NCI-H510A treated with DMSO at 0.1 percent for 48 hours (cell line): ENCODE measurements around the gene TIMM13.
"Not testable (repeated sequence)": the region's sequence is repeated elsewhere in the genome, so short reads cannot be mapped to it uniquely, and the experiment has no call there.

Experiments
- DNase-seq: peaks from one replicate; lab custom pipeline; 2025; lab: John Stamatoyannopoulos, UW

TIMM13 gene

DNA sequence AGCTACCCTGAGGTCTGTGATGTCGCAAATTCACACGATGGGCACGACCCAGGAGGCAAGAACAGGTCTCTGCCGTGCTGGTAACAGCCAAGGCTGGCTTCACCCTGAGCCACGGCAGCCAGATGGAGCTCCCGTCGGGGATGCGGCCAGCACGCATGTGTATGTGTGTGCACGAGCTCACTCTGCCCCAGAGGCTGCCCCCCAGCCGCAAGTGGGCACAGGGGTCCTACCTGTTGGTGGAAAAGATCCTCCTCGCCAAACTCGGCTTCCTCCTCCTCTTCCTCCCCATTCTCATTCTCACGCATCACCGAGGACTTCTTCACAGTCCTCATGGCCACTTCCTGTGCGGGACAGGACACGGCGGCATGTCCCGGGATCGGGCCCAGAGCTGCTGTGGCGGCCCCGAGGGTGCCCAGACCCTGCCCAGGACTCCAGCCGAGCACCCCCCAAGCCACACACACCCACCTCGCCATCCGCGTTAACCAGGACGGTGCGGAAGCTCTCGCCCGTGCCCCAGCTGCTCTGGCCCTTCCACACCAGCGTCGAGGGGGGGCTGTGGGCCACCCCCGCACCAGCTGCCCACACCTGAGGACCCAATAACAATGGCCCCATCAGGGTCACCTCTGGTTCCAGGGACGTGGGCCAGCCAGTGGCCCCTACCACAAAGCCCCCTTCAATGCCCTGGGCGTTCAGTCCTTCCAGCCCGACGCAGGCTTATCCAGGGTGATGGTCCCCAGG is 4.1 kb upstream of the TIMM13 start:
- no peak for DNase-seq

DNA sequence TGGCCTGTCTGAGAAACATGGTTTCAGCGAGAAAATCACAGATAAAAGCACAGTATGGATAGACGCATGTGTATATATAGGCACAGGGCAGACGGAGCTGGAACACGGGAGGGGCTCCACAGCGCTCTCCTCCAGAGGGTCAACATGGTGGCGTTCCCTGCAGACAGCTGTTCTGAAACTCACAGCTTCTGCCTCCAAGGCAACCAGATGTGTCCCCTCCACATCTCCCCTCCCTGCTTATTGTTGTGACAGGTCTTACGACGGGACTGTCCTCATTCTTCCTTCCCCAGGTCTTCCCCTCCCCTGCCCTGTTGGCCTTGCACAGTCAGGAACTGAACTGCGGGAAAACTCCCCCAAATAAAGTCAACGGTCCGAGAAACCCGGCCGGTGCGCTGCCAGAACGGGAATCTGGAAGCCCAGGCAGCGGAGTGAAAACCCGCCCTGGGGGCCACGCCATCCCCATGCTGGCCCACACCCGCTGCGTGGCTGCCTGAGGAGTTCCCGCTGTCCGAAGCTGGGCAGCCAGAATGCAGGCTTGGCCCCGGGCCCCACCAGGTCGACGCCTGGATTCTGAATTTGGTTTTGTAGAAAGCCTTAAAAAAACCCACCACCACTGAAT is 2.6 kb upstream of the TIMM13 start:
- no peak for DNase-seq

DNA sequence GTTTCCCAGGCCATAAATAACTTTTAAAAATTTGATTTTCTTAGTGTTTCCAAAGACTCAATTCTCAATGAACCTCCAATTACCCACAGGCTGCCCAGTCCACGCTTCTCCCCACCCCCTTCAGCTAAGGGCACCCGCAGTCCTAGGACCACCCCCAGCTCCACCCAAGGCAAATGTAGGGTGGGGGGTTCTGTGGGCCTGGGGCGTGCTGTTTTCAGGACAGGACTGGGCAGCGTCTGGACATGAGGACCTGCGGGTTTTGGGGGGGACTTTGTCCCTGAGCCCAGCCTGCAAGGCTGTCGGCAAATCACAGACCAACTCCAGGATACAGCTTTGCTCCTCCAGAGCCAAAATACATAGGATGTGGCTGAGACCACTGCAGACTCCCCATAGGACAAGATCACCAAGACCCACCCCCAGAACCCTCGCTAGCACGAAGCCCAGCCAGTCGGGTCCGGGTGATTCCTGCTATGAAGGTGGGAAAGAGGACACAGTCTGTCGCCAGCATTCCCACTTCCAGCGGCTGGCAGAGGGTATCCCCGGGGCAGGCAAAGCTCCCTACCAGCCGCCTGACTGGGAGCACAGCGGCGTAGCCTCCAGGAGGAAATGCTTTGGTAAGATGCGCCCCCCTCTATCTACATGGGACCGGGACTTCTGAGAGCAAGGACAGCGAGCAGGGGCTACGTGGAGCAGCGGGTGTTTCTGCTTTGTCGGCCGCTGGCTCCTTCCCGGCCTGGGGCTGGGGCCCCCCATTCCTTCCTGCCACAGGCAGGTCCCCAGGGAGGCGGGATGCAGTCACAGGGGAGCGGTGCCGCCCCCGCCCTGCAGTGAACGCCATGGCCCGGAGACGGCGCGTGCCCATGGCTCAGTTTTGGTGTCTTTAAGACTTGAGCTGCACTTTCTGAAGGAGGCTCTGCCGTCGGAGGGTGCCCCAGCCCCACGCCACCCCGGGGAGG is 1.6 kb upstream of the TIMM13 start:
- no peak for DNase-seq

DNA sequence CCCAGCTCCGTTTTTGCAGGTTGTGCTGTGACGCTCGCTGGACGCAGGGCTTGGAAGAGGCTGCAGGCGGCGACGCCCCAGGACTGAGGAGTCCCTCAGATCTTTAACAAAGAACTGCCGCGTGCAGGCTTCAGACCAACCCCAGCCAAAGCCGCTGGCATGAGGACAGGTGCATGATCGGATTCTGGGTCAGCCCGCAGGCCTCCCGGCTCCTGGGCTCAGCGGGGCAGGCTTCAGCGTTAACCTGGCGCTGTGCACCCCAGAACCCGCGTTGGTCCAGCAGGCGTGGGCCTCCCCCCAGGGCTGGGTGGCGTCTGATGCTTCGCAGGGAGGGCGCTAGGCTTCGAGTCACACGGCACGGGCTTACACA is 920 bp upstream of the TIMM13 start:
- DNase-seq = no peak

DNA sequence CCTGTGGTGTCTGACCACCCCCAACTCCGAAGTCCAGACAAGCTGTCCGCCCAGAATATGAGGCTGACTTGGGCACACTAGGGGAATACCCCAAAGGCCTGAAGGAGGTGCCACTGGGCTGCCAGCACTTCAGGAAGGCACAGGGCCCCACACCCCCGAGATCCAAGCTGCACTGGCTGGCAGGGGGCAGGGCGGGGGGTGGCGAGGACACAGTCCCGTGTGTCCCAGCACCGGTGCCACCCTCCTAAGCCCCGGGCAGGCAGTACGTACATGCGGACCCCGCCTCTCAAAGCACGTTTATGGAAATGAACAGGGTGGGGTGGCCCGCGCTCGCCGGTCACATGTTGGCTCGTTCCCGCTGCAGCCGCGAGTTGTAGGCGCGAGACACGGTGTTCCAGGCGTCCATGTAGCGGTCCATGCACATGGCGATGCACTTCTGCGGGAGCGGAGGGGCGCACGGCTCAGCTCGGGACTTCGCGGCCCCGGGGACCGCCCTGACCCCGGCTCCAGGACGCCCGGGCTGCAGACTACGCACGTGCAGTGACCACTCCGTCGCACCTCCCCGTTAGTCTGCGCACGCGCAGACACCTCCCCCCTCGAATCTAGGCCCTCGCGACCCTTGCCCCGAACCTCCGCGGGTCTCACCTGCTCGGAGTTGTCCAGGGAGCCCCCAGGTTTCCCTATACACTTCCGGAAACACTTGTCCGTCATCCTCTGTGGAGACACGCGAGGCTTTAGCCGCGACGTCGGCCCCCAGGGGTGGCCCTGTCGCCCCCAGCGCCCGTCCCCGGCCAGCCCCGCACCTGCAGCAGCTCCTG is 566 bp downstream of the TIMM13 start:
- no peak for DNase-seq

DNA sequence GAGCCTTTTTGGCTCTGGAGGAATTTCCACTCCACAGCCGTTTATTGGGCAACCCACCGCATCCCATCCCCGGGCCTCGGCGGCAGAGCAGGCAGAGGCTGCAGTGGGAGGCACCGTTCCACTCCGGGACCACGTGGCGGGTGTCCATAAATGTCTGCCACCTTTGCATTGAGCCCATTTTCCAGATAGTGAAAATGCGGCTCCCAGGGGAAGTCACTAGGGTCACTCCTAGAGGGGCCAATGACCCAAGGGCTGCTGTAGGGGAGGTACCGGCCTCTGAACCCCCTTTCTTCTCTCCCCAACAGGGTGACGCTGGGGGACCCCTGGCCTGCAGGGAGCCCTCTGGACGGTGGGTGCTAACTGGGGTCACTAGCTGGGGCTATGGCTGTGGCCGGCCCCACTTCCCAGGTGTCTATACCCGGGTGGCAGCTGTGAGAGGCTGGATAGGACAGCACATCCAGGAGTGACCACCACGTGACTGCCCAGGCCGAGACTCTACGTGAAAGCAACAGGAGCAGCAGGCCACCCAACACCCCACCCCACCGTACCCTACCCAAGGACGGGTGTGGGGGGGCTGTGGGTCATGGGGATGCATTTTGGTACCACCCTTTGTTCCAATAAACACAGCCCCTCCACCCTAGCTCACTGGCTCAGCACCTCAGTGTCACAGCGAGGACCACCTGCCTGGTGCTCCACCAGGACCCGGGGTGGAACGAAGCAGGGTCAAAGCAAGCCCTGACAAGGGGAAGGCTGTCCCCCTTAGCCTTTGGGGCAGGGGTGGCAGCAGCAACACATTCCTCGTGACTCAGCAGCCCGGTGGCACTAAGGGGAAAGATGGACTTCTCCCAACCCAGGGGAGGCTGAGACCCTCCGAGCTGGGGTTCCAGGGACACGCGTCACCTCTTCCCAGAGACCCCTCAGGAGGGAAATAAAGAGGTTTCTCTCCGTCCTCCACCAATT is 1.5 kb downstream of the TIMM13 start:
- no peak for DNase-seq

DNA sequence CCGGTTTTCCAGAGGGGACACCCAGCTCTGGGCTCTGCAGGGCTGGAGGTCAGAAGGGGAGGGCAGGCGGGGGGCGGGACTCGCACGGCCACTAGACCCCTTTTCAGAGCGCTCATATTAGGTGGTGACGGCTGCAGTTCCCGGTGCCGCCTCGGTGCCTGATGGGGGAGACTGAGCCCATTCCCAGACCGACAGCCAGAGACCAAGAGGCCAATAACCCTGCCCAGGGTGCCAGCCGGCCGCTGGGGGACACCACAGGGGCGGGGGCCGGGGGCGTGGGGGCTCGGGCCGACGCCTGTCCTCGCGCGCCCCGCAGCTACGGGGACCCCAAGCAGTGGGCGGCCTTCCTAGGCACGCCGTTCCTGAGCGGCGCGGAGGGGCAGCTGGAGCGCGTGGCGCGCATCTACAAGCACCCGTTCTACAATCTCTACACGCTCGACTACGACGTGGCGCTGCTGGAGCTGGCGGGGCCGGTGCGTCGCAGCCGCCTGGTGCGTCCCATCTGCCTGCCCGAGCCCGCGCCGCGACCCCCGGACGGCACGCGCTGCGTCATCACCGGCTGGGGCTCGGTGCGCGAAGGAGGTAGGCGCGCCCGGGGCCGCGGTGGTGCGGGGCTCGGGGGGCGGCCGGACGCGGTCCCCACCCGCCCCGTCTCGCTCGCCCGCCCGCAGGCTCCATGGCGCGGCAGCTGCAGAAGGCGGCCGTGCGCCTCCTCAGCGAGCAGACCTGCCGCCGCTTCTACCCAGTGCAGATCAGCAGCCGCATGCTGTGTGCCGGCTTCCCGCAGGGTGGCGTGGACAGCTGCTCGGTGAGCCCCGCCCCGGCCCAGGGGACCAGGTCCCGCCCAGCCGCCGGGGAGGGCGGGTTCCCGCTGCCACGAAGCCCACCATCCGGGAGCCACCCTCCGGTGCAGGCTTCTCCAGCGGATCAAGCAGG is 2.4 kb downstream of the TIMM13 start:
- DNase-seq = no peak

DNA sequence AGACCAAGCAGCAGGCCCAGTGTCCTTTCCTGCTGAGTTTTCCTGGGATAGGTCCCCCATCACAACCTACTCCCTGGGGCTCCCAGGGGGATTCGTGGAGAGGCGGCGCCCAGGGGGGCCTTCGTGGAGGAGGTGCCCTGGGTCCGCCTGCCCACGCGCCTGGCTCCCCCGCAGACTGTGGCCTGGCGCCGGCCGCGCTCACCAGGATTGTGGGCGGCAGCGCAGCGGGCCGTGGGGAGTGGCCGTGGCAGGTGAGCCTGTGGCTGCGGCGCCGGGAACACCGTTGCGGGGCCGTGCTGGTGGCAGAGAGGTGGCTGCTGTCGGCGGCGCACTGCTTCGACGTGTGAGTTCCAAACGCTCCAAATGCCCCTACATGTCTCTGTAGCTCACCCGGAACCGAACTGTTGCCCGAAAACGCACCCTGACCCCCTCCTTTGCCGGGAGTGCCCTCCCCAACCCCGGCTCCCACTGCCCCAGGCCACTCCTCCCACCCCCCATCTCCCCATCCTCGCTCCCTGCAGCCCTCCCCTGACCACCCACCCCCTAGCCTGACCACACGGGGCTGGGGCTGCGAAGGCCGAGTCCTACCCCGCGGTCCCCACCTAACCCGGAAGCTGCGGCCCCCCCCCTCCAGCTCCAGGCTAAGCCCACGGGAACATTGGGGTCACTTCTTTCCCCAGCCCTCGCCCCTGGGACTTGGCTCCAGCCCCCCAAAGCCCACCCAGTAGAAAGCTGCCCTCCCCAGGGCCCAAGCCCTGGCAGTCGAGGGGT is 3.3 kb downstream of the TIMM13 start:
- no peak for DNase-seq

DNA sequence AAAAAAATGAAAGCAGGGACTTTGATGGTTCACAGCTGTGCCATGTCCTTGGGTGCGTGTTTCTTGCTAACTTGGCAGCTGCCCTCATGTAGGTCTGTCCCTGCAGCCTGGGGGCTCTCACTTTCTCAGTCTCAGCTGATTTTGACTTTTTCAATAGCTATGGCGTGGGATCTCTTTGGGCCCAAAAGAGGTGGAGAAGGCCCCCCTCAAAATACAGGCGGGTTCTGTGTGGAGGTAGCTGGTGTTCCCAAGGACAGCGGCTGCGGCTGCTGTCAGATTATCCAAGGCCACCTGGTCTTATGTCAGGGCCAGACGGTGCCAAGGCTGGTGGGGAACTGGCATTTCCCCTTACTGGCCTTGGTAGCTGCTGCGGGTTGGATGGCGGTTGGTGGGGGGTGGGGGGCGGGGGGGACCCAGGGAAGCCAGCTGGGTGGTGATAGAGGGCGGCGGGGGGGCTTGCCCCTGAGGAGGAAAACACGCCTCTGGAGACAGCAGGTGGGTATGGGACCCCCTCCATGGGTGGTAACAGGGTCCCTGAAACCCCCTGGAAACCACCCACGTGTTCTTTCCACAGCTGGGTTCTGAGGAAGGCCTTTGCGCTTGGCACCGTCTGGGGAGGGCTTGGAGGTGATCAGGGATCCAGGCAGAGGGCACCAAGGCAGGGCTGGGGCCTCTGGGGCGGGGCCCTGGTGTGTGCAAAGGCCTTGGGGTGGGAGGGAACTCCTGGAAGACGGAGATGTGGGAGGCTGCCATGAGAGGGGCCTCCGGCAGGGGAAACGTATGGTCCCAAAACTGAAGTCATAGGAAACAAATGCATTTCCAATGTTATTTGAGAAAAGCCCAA is 4.1 kb downstream of the TIMM13 start:
- no peak for DNase-seq

DNA sequence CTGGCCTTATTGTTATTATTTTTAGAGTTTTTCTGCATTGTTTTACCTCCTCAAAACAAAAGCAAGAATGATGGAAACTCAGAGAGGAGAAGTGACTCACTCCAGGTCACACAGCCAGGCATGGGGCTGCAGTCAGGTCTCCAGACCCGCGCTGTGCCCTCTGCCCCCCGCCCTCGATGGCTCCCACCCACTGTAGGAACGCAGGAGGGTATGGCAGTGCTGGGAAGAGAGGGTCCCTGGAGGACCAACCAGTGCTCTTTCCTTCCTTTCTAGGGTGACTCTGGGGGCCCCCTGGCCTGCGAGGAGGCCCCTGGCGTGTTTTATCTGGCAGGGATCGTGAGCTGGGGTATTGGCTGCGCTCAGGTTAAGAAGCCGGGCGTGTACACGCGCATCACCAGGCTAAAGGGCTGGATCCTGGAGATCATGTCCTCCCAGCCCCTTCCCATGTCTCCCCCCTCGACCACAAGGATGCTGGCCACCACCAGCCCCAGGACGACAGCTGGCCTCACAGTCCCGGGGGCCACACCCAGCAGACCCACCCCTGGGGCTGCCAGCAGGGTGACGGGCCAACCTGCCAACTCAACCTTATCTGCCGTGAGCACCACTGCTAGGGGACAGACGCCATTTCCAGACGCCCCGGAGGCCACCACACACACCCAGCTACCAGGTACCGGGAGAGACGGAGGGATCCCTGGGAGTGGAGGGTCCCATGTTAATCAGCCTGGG is 5.6 kb downstream of the TIMM13 start:
- no peak for DNase-seq

DNA sequence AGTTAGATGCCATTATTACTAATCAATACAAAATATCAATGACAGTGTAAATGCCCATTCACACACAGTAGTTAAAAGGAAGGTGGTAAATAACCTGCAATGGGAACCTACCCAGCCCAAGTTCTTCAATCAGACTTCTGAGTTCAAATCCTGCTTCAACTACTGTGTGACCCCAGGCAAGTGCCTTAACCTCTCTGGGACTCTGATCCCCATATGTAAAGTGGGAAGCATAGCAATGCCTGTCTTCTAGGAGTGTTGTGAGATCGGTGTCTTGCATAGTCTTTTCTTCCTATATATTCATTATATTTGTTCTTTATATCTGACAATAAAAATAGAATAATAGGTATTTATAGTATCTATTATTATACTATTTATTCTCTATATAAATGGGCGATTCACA is 6.9 kb downstream of the TIMM13 start:
- no peak for DNase-seq

DNA sequence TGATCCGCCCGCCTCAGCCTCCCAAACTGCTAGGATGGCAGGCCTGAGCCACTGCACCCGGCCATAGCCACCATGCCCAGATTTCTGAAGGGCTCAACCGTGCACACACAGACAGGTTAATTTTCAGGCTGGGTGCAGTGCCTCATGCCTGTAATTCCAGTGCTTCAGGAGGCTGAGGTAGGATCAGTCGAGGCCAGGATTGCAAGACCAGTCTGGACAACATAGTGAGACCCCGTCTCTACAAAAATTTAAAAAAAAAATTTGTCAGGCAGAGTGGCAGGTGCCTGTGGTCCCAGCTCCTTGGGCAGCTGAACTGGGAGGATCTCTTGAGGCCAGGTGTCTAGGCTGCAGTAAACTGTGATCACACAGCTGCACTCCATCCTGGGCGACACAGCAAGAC is 7.6 kb downstream of the TIMM13 start:
- no peak for DNase-seq

DNA sequence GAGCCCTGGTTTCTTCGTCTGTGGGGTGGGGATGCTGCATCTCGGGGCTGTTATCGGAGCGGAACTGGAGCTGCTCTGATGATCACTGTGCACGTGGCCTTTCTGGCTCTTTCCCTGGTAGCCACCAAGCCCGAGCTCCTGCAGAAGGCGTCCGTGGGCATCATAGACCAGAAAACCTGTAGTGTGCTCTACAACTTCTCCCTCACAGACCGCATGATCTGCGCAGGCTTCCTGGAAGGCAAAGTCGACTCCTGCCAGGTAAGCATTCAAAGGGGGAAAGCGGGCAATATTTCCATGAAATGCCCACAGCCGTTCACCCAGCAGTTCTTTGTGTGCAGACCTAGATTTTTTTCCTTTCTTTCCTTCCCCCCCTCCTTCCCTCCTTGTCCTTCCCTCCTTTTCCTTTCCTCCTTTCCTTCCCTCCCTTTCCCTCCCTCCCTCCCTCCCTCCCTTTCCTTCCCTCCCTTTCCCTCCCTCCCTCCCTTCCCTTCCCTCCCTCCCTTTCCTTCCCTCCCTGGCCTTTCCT is 9.4 kb downstream of the TIMM13 start:
- no peak for DNase-seq

DNA sequence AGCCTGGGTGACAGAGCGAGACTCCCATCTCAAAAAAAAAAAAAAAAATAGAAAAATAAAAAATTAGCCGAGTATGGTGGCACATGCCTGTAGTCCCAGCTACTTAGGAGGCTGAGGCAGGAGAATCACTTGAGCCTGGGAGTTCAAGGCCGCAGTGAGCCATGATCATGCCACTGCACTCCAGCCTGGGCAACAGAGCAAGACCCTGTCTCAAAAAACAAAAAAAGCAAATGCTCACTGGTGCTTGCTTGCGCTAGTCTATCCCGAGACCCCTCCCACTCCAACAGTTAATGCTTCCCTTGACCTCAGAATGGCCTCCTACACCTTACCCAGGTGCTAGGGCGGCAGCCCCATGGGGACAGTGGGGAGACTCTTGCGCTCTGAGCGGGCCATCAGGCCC is 9.9 kb downstream of the TIMM13 start:
- not testable (repeated sequence) for DNase-seq

DNA sequence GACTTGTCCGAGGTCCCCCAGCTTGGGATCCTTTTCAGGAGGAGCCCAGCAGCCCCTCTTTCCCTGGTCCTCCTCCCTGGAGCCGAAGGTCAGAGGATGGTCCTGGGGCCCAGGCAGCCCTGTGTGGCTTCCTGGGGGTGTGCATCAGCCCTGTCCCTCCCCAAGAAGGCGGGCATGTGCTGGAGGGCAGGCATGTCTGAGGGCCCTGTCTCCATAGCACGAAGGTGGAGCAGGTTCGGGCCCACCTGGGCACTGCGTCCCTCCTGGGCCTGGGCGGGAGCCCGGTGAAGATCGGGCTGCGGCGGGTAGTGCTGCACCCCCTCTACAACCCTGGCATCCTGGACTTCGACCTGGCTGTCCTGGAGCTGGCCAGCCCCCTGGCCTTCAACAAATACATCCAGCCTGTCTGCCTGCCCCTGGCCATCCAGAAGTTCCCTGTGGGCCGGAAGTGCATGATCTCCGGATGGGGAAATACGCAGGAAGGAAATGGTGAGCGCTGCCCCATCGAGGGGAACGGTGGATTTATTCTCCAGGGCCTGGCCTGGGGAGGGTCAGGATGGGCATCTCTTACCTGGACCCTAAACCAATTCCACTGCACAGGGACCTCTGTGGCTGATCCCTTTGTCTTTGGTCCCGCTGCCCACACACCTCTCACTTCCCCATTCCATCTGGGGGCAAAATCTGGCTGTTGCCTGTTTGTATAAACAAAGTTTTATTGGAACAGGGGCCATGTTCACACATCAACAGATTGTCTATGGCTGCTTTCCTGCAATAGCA is 10.9 kb downstream of the TIMM13 start:
- no peak for DNase-seq

DNA sequence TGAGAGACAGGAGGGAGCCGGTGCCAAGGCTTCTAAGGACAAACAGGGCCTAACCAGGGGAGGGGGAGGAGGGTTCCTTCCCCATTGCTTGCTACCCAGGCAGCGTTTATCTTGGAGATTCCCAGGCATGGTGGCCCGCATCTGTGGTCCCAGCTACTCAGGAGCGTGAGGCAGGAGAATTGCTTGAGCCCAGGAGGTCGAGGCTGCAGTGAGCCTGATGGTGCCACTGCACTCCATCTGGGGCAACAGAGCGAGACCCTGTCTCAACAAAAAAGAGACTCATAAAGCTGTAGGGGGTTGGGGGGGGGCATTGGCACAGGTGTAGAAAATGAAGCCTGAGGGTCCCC is 11.4 kb downstream of the TIMM13 start:
- no peak for DNase-seq
